K562 (cell line): ENCODE results near the gene SYNGR3. TPM values are rescaled to one million over a fixed set of nuclear protein-coding genes. Genes with fewer than 3 reads are reported as not detected.

Experiments used
- BRD4 ChIP-seq: fragments of 200-600 bp; sonication (generic); IDR thresholded peaks from 2 replicates; pipeline ENCODE4 v1.6.1; 2017; ENCODE audit warnings: inconsistent platforms
- C11orf30 ChIP-seq: fragments of 450-650 bp; IDR thresholded peaks from 2 replicates; pipeline ENCODE4 v1.6.1; 2016; ENCODE audit warnings: low read depth, mild to moderate bottlenecking
- CEBPZ ChIP-seq: fragments of 150-350 bp; IDR thresholded peaks from 2 replicates; pipeline ENCODE4 v1.6.1; 2014; ENCODE audit warnings: low read depth, mild to moderate bottlenecking, low read length, borderline replicate concordance
- FOXO4 ChIP-seq: fragments of 450-650 bp; formaldehyde crosslinking; IDR thresholded peaks from 2 replicates; pipeline ENCODE4 v1.4.0; 2020; ENCODE audit warnings: mild to moderate bottlenecking, moderate library complexity
- GTF2F1 ChIP-seq: IDR thresholded peaks from 2 replicates; pipeline ENCODE4 v1.6.1; 2011; ENCODE audit warnings: low read depth, low read length, improper control_type of control experiment
- KAT8 ChIP-seq: fragments of 450-650 bp; IDR thresholded peaks from 2 replicates; pipeline ENCODE4 v1.6.1; 2016; ENCODE audit warnings: low read depth, mild to moderate bottlenecking
- MYNN ChIP-seq, 2 experiments: sonication (generic); formaldehyde crosslinking in 1 of 2; IDR thresholded peaks; 2 replicates each; pipeline versions ENCODE4 v1.5.0 to v1.6.1; 2016 to 2020; ENCODE audit warnings: antibody characterized with exemption in 1 of 2, missing genetic modification reagents in 1 of 2
- NONO ChIP-seq, 2 experiments: fragments of 200-400 bp in 1 of 2; fragments of 450-650 bp in 1 of 2; formaldehyde crosslinking in 1 of 2; IDR thresholded peaks; 2 replicates each; pipeline ENCODE4 v1.6.1; 2017; ENCODE audit warnings: low read depth in 2 of 2, mild to moderate bottlenecking in 2 of 2, moderate library complexity in 2 of 2, low read length in 1 of 2
- PRPF4 ChIP-seq: fragments of 200-400 bp; formaldehyde crosslinking; IDR thresholded peaks from one replicate; pipeline ENCODE4 v1.6.1; 2017; ENCODE audit warnings: low read length, low read depth, mild to moderate bottlenecking; ENCODE audit not compliant: insufficient read depth, poor library complexity, severe bottlenecking
- SRF ChIP-seq, 2 experiments: fragments of 250-450, 450-650 bp in 1 of 2; sonication (Bioruptor Pico) in 1 of 2; sonication (generic) in 1 of 2; formaldehyde crosslinking; IDR thresholded peaks; 2 replicates each; pipeline versions ENCODE4 v1.5.0 to v1.5.1; 2020 to 2022; ENCODE audit warnings: mild to moderate bottlenecking in 1 of 2, missing genetic modification reagents in 1 of 2
- SRSF3 ChIP-seq: fragments of 200-400 bp; formaldehyde crosslinking; IDR thresholded peaks from 2 replicates; pipeline ENCODE4 v1.6.1; 2016; ENCODE audit warnings: mild to moderate bottlenecking, low read length, moderate library complexity; ENCODE audit not compliant: insufficient read depth
- ZNF239 ChIP-seq: fragments of 250-450 bp; sonication (Bioruptor Pico); IDR thresholded peaks from 2 replicates; pipeline ENCODE4 v1.4.0; 2020; ENCODE audit warnings: mild to moderate bottlenecking
- ZNF431 ChIP-seq: sonication (generic); formaldehyde crosslinking; IDR thresholded peaks from 2 replicates; pipeline ENCODE4 v1.8.0; 2022; ENCODE audit warnings: mild to moderate bottlenecking, missing genetic modification reagents
- ZNF707 ChIP-seq: fragments of 250-450 bp; sonication (Bioruptor Pico); conservative IDR thresholded peaks from 2 replicates; pipeline ENCODE4 v1.8.0; 2022; ENCODE audit warnings: inconsistent platforms, mild to moderate bottlenecking, moderate library complexity
- polyA plus RNA-seq, 8 experiments: library from polyadenylated mRNA; depleted of rRNA in 4 of 8; stranded (reverse) in 5 of 8; unstranded in 3 of 8; fragments of >200 nt; fragmentation: Nextera tagmentation in 2 of 8; fragmentation: Illumina TruSeq in 1 of 8; extraction: Ambion mirVana in 2 of 8; extraction: Trizol in 1 of 8; gene quantifications; 2 replicates each; pipeline versions ENCODE4 v1.2.1 to v1.2.3, GENCODE V29; 2011 to 2014; ENCODE audit warnings: inconsistent platforms in 1 of 8, missing spikeins in 1 of 8
- total RNA-seq, 7 experiments: library from RNA; depleted of rRNA in 6 of 7; stranded (reverse); fragments of >200 nt in 6 of 7; fragmentation: Illumina TruSeq in 2 of 7; extraction: Trizol in 2 of 7; gene quantifications; 2 replicates each; pipeline versions ENCODE4 v1.2.1 to v1.2.3, GENCODE V29; 2011 to 2021; ENCODE audit warnings: low replicate concordance in 1 of 7
- TF ChIP-seq, protein P1 (sequence below): sonication (generic); formaldehyde crosslinking; IDR thresholded peaks from 2 replicates; pipeline ENCODE4 v1.8.0; 2022; ENCODE audit warnings: mild to moderate bottlenecking, missing genetic modification reagents

The SYNGR3 gene
- total and polyA plus RNA-seq, 9 of the 15 experiments (the other 6 are each of a cell fraction or from before 2014, with no cell fraction given) = 3.7 to 69.2 (median 36.3) TPM

GRCh38 chr16:1964506-1965395, 25.0 kb upstream of the SYNGR3 start, which contains the start of gene RPS2 (continued):
- TF ChIP-seq, protein P1, sequence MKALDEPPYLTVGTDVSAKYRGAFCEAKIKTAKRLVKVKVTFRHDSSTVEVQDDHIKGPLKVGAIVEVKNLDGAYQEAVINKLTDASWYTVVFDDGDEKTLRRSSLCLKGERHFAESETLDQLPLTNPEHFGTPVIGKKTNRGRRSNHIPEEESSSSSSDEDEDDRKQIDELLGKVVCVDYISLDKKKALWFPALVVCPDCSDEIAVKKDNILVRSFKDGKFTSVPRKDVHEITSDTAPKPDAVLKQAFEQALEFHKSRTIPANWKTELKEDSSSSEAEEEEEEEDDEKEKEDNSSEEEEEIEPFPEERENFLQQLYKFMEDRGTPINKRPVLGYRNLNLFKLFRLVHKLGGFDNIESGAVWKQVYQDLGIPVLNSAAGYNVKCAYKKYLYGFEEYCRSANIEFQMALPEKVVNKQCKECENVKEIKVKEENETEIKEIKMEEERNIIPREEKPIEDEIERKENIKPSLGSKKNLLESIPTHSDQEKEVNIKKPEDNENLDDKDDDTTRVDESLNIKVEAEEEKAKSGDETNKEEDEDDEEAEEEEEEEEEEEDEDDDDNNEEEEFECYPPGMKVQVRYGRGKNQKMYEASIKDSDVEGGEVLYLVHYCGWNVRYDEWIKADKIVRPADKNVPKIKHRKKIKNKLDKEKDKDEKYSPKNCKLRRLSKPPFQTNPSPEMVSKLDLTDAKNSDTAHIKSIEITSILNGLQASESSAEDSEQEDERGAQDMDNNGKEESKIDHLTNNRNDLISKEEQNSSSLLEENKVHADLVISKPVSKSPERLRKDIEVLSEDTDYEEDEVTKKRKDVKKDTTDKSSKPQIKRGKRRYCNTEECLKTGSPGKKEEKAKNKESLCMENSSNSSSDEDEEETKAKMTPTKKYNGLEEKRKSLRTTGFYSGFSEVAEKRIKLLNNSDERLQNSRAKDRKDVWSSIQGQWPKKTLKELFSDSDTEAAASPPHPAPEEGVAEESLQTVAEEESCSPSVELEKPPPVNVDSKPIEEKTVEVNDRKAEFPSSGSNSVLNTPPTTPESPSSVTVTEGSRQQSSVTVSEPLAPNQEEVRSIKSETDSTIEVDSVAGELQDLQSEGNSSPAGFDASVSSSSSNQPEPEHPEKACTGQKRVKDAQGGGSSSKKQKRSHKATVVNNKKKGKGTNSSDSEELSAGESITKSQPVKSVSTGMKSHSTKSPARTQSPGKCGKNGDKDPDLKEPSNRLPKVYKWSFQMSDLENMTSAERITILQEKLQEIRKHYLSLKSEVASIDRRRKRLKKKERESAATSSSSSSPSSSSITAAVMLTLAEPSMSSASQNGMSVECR (CRISPR knock-in tag) = peak; percentile 91; the same call in 1 of the 2 replicates
- TF ChIP-seq SRSF3 = peak; percentile 6; the same call in 1 of the 2 replicates
- no peak for TF ChIP-seq KAT8
- TF ChIP-seq CEBPZ = no peak
- TF ChIP-seq SRF (CRISPR knock-in tag; IDR thresholded peaks at IDR 0.05) = 0 out of 4 replicates have a peak, but pooled peaks of 1 of the 2 experiments have one; percentile 37
- peak; percentile 54; the same call in 1 of the 2 replicates for TF ChIP-seq FOXO4 (CRISPR knock-in tag)
- TF ChIP-seq NONO (IDR thresholded peaks at IDR 0.05; ENCODE audit: low read depth in 2 of 2, low read length in 1 of 2) = peak; percentile 81 to 98; a peak in 3 of 4 replicates
- TF ChIP-seq GTF2F1 = peak; percentile 97
- TF ChIP-seq ZNF707 (CRISPR knock-in tag) = peak; percentile 54; the same call in 1 of the 2 replicates
- no peak for TF ChIP-seq MYNN (IDR thresholded peaks at IDR 0.05)
- TF ChIP-seq MYNN (CRISPR knock-in tag; IDR thresholded peaks at IDR 0.05) = no peak
- peak; percentile 97 for TF ChIP-seq C11orf30
- TF ChIP-seq BRD4 = peak; percentile 95; the same call in 1 of the 2 replicates
- TF ChIP-seq ZNF239 (CRISPR knock-in tag) = 0 out of 2 replicates have a peak, but pooled peaks have one; percentile 39
- TF ChIP-seq PRPF4 = peak; percentile 96
- peak; percentile 56 for TF ChIP-seq ZNF431 (CRISPR knock-in tag)
